ENCODE results near the gene SYT15B. TPM values are rescaled to one million over a fixed set of nuclear protein-coding genes. Genes with fewer than 3 reads are reported as not detected.
"Not testable (repeated sequence)": the region's sequence is repeated elsewhere in the genome, so short reads cannot be mapped to it uniquely, and the experiment has no call there.

The SYT15B gene
- total RNA-seq (under 1 TPM in 1 of 2 experiments, not detected in 1; 0.38 TPM), polyA plus RNA-seq (not detected)

GRCh38 chr10:47763554-47764175, at the start of gene SYT15B:
SYT15B (minus strand) TSS chr10:47763592; CDS start chr10:47762640, 952 bp downstream.
- H3K27ac ChIP-seq (ENCODE audit: low read depth, low read length); POLR2A ChIA-PET (ENCODE audit: partially characterized antibody); DNase-seq; H3K9me3 ChIP-seq (ENCODE audit: control insufficient read depth in 1 of 2, low read length in 2 of 2); H3K36me3 ChIP-seq (ENCODE audit: insufficient read depth, low read length); CTCF ChIA-PET (ENCODE audit: partially characterized antibody); H3K4me1 Mint-ChIP-seq; H3K36me3 Mint-ChIP-seq; H3K27me3 Mint-ChIP-seq; H3K4me1 ChIP-seq (ENCODE audit: insufficient read depth, low read length); H3K4me3 Mint-ChIP-seq; H3K27ac Mint-ChIP-seq; H3K27me3 ChIP-seq (ENCODE audit: insufficient read depth, low read length); H3K4me3 ChIP-seq (ENCODE audit: low read length in 2 of 2); intact Hi-C loops (cut with micrococcal nuclease); H3K9me3 Mint-ChIP-seq: not testable (repeated sequence)

GRCh38 chr10:47779590-47779989, 16.2 kb upstream of the SYT15B start:
- intact Hi-C loops (cut with micrococcal nuclease); H3K9me3 Mint-ChIP-seq; H3K27ac Mint-ChIP-seq; H3K36me3 ChIP-seq (ENCODE audit: insufficient read depth, low read length); H3K27ac ChIP-seq (ENCODE audit: low read depth, low read length); H3K9me3 ChIP-seq (ENCODE audit: control insufficient read depth in 1 of 2, low read length in 2 of 2); H3K36me3 Mint-ChIP-seq; DNase-seq; POLR2A ChIA-PET (ENCODE audit: partially characterized antibody); H3K4me1 Mint-ChIP-seq; H3K4me1 ChIP-seq (ENCODE audit: insufficient read depth, low read length); H3K27me3 ChIP-seq (ENCODE audit: insufficient read depth, low read length); CTCF ChIA-PET (ENCODE audit: partially characterized antibody); H3K4me3 ChIP-seq (ENCODE audit: low read length in 2 of 2); H3K4me3 Mint-ChIP-seq; H3K27me3 Mint-ChIP-seq: not testable (repeated sequence)

- H3K4me3 Mint-ChIP-seq; POLR2A ChIA-PET (ENCODE audit: partially characterized antibody); H3K36me3 Mint-ChIP-seq; H3K27me3 Mint-ChIP-seq; intact Hi-C loops (cut with micrococcal nuclease); H3K4me1 Mint-ChIP-seq; H3K36me3 ChIP-seq (ENCODE audit: insufficient read depth, low read length); H3K27me3 ChIP-seq (ENCODE audit: insufficient read depth, low read length); H3K27ac ChIP-seq (ENCODE audit: low read depth, low read length); H3K9me3 ChIP-seq (ENCODE audit: control insufficient read depth in 1 of 2, low read length in 2 of 2); H3K27ac Mint-ChIP-seq; H3K9me3 Mint-ChIP-seq; H3K4me3 ChIP-seq (ENCODE audit: low read length in 2 of 2); H3K4me1 ChIP-seq (ENCODE audit: insufficient read depth, low read length): not testable (repeated sequence)
- CTCF ChIA-PET (ENCODE audit: partially characterized antibody), result interaction anchor here (0.5 kb wide), 1 partner anchor 1216 kb away, joined by 3 read pairs; no protein-coding TSS in a partner anchor
- DNase-seq, result peak in 2 of 5 donors; percentile 7 to 19
Measured at GRCh38 chr10:47775361-47776231, 12.2 kb upstream of the SYT15B start.

- DNase-seq; H3K27me3 ChIP-seq (ENCODE audit: insufficient read depth, low read length); H3K4me1 ChIP-seq (ENCODE audit: insufficient read depth, low read length); H3K36me3 ChIP-seq (ENCODE audit: insufficient read depth, low read length); H3K27ac ChIP-seq (ENCODE audit: low read depth, low read length); H3K9me3 ChIP-seq (ENCODE audit: control insufficient read depth in 1 of 2, low read length in 2 of 2); H3K9me3 Mint-ChIP-seq; H3K4me3 ChIP-seq (ENCODE audit: low read length in 2 of 2); H3K36me3 Mint-ChIP-seq; H3K27ac Mint-ChIP-seq; intact Hi-C loops (cut with micrococcal nuclease); POLR2A ChIA-PET (ENCODE audit: partially characterized antibody); H3K4me1 Mint-ChIP-seq; CTCF ChIA-PET (ENCODE audit: partially characterized antibody); H3K4me3 Mint-ChIP-seq; H3K27me3 Mint-ChIP-seq: not testable (repeated sequence)
Measured at GRCh38 chr10:47770745-47771144, 7.4 kb upstream of the SYT15B start.

- H3K27me3 ChIP-seq (ENCODE audit: insufficient read depth, low read length); H3K9me3 Mint-ChIP-seq; POLR2A ChIA-PET (ENCODE audit: partially characterized antibody); H3K4me1 Mint-ChIP-seq; H3K27ac Mint-ChIP-seq; H3K4me1 ChIP-seq (ENCODE audit: insufficient read depth, low read length); H3K27ac ChIP-seq (ENCODE audit: low read depth, low read length); H3K9me3 ChIP-seq (ENCODE audit: control insufficient read depth in 1 of 2, low read length in 2 of 2); H3K27me3 Mint-ChIP-seq; CTCF ChIA-PET (ENCODE audit: partially characterized antibody); DNase-seq; H3K4me3 Mint-ChIP-seq; H3K36me3 ChIP-seq (ENCODE audit: insufficient read depth, low read length); H3K36me3 Mint-ChIP-seq; H3K4me3 ChIP-seq (ENCODE audit: low read length in 2 of 2); intact Hi-C loops (cut with micrococcal nuclease): not testable (repeated sequence)
Measured at GRCh38 chr10:47768578-47769115, 5.3 kb upstream of the SYT15B start.

GRCh38 chr10:47768085-47768484, 4.7 kb upstream of the SYT15B start:
- H3K4me3 Mint-ChIP-seq; H3K27me3 Mint-ChIP-seq; H3K27ac Mint-ChIP-seq; intact Hi-C loops (cut with micrococcal nuclease); H3K27ac ChIP-seq (ENCODE audit: low read depth, low read length); H3K9me3 Mint-ChIP-seq; H3K9me3 ChIP-seq (ENCODE audit: control insufficient read depth in 1 of 2, low read length in 2 of 2); H3K4me3 ChIP-seq (ENCODE audit: low read length in 2 of 2); H3K36me3 Mint-ChIP-seq; H3K36me3 ChIP-seq (ENCODE audit: insufficient read depth, low read length); DNase-seq; POLR2A ChIA-PET (ENCODE audit: partially characterized antibody); CTCF ChIA-PET (ENCODE audit: partially characterized antibody); H3K27me3 ChIP-seq (ENCODE audit: insufficient read depth, low read length); H3K4me1 ChIP-seq (ENCODE audit: insufficient read depth, low read length); H3K4me1 Mint-ChIP-seq: not testable (repeated sequence)

GRCh38 chr10:47767236-47767635, 3.8 kb upstream of the SYT15B start:
- H3K9me3 ChIP-seq (ENCODE audit: control insufficient read depth in 1 of 2, low read length in 2 of 2); H3K9me3 Mint-ChIP-seq; H3K36me3 Mint-ChIP-seq; H3K4me1 Mint-ChIP-seq; H3K27me3 ChIP-seq (ENCODE audit: insufficient read depth, low read length); H3K4me3 ChIP-seq (ENCODE audit: low read length in 2 of 2); DNase-seq; intact Hi-C loops (cut with micrococcal nuclease); H3K27ac ChIP-seq (ENCODE audit: low read depth, low read length); POLR2A ChIA-PET (ENCODE audit: partially characterized antibody); H3K4me3 Mint-ChIP-seq; CTCF ChIA-PET (ENCODE audit: partially characterized antibody); H3K27ac Mint-ChIP-seq; H3K36me3 ChIP-seq (ENCODE audit: insufficient read depth, low read length); H3K4me1 ChIP-seq (ENCODE audit: insufficient read depth, low read length); H3K27me3 Mint-ChIP-seq: not testable (repeated sequence)
